SK-N-SH (cell line): ENCODE data around the gene PTN. TPM values are rescaled to one million over a fixed set of nuclear protein-coding genes. Genes with fewer than 3 reads are reported as not detected.

Source experiments
- CTCF ChIA-PET: fragments of 300-600, 350-600 bp; formaldehyde crosslinking; extraction: SDS; loops from one replicate; lab custom pipeline; 2021; lab: Yijun Ruan, JAX
- POLR2A ChIA-PET: fragments of 350-600 bp; sonication (Branson Sonifier 250); formaldehyde crosslinking; extraction: SDS; loops from one replicate; lab custom pipeline; 2020; ENCODE audit warnings: antibody characterized with exemption, inconsistent platforms; lab: Yijun Ruan, JAX
- DNase-seq: peaks from one replicate; pipeline ENCODE4 v3.0.0; 2012
- H2AFZ ChIP-seq: fragments of 200-600 bp; sonication (generic); 2 replicates; pipeline ENCODE4 v1.8.1; 2016; ENCODE audit warnings: antibody characterized with exemption, mild to moderate bottlenecking, low read depth
- H3F3A ChIP-seq: fragments of 200-600 bp; sonication (generic); replicated peaks from 2 replicates; pipeline ENCODE3; 2016; ENCODE audit warnings: antibody characterized with exemption, mild to moderate bottlenecking; ENCODE audit not compliant: insufficient read depth
- H3K27ac ChIP-seq, 2 experiments: fragments of 200-500 bp in 1 of 2; fragments of 200-600 bp in 1 of 2; sonication (Bioruptor generic) in 1 of 2; sonication (generic), shearing (Covaris generic) in 1 of 2; 2 replicates each; pipeline versions ENCODE4 v1.5.1 to v1.6.1; 2014 to 2016; ENCODE audit warnings: low read depth in 2 of 2, inconsistent platforms in 1 of 2, low read length in 1 of 2, mild to moderate bottlenecking in 1 of 2, mixed read lengths in 1 of 2
- H3K27me3 ChIP-seq: fragments of 200-600 bp; sonication (generic), shearing (Covaris generic); 2 replicates; pipeline ENCODE4 v1.6.1; 2016; ENCODE audit warnings: mixed run types; ENCODE audit not compliant: insufficient read depth
- H3K36me3 ChIP-seq, 2 experiments: fragments of 200-500 bp in 1 of 2; fragments of 200-600 bp in 1 of 2; sonication (Bioruptor generic) in 1 of 2; sonication (generic) in 1 of 2; replicated peaks in 1 of 2; 2 replicates each; pipeline versions ENCODE3 to v1.5.1; 2014 to 2016; ENCODE audit warnings: low read length in 1 of 2, mild to moderate bottlenecking in 1 of 2; ENCODE audit not compliant: insufficient read depth in 2 of 2, control insufficient read depth in 1 of 2
- H3K4me1 ChIP-seq, 2 experiments: fragments of 200-500 bp in 1 of 2; fragments of 200-600 bp in 1 of 2; sonication (Bioruptor generic) in 1 of 2; sonication (generic), shearing (Covaris generic) in 1 of 2; 2 replicates each; pipeline versions ENCODE4 v1.5.1 to v1.6.1; 2014 to 2016; ENCODE audit warnings: low read depth in 1 of 2, low read length in 1 of 2, mixed run types in 1 of 2; ENCODE audit not compliant: insufficient read depth in 2 of 2, control insufficient read depth in 1 of 2
- H3K4me2 ChIP-seq: fragments of 200-600 bp; sonication (generic), shearing (Covaris generic); 2 replicates; pipeline ENCODE4 v1.6.1; 2017; ENCODE audit warnings: mixed run types
- H3K4me3 ChIP-seq, 2 experiments: fragments of 200-500 bp in 1 of 2; fragments of 200-600 bp in 1 of 2; sonication (Bioruptor generic) in 1 of 2; sonication (generic), shearing (Covaris generic) in 1 of 2; 2 replicates each; pipeline versions ENCODE4 v1.5.1 to v1.8.1; 2014 to 2016; ENCODE audit warnings: low read depth in 2 of 2, inconsistent platforms in 1 of 2, low read length in 1 of 2, mild to moderate bottlenecking in 1 of 2, mixed read lengths in 1 of 2, moderate library complexity in 1 of 2
- H3K79me2 ChIP-seq: fragments of 200-600 bp; sonication (generic); 2 replicates; pipeline ENCODE4 v1.8.1; 2017; ENCODE audit warnings: mild to moderate bottlenecking; ENCODE audit not compliant: insufficient read depth
- H3K9ac ChIP-seq: fragments of 200-600 bp; sonication (generic); 2 replicates; pipeline ENCODE4 v1.6.1; 2017; ENCODE audit warnings: mixed run types
- H3K9me2 ChIP-seq: fragments of 200-600 bp; sonication (generic); 2 replicates; pipeline ENCODE4 v1.6.1; 2017; ENCODE audit warnings: mixed run types
- H3K9me3 ChIP-seq: fragments of 200-600 bp; sonication (generic); 2 replicates; pipeline ENCODE4 v1.6.1; 2017; ENCODE audit warnings: mixed run types, mild to moderate bottlenecking, moderate library complexity
- H4K20me1 ChIP-seq: fragments of 200-600 bp; sonication (generic); 2 replicates; pipeline ENCODE4 v1.6.1; 2017; ENCODE audit warnings: mild to moderate bottlenecking, mixed run types; ENCODE audit not compliant: insufficient read depth
- ELF1 ChIP-seq: IDR thresholded peaks from 2 replicates; pipeline ENCODE4 v1.4.0; 2012
- EZH2phosphoT487 ChIP-seq: fragments of 200-600 bp; sonication (generic); IDR thresholded peaks from 2 replicates; pipeline ENCODE4 v1.6.1; 2017; ENCODE audit warnings: low read depth, mixed run types, mild to moderate bottlenecking, antibody characterized with exemption, moderate library complexity, borderline replicate concordance
- GATA2 ChIP-seq: sonication (generic); formaldehyde crosslinking; IDR thresholded peaks from 2 replicates; pipeline ENCODE4 v1.5.0; 2020; ENCODE audit warnings: mild to moderate bottlenecking, missing genetic modification reagents
- SIN3A ChIP-seq: IDR thresholded peaks from 2 replicates; pipeline ENCODE4 v1.6.1; 2012; ENCODE audit warnings: low read depth, mild to moderate bottlenecking, low read length, moderate library complexity, borderline replicate concordance
- TAF1 ChIP-seq: IDR thresholded peaks from 2 replicates; pipeline ENCODE4 v1.6.1; 2012; ENCODE audit warnings: low read depth, mild to moderate bottlenecking, low read length, moderate library complexity, borderline replicate concordance
- WGBS: methylation state at CpG from one replicate; pipeline ENCODE4 v1.1.6; 2017; ENCODE audit warnings: low lambda C conversion rate; 5-methylcytosine and 5-hydroxymethylcytosine counted together
- polyA plus RNA-seq, 3 experiments: library from polyadenylated mRNA; depleted of rRNA; stranded (reverse); fragments of >200 nt; gene quantifications; 2 replicates each; pipeline ENCODE4 v1.2.3, GENCODE V29; 2012
- TF ChIP-seq, protein P1 (sequence below): IDR thresholded peaks from 2 replicates; pipeline ENCODE4 v1.4.0; 2012; ENCODE audit warnings: low read depth, borderline replicate concordance
- TF ChIP-seq, protein P2 (sequence below): IDR thresholded peaks from 2 replicates; pipeline ENCODE4 v1.6.1; 2012; ENCODE audit warnings: mild to moderate bottlenecking, low read depth, low read length, moderate library complexity
- TF ChIP-seq, protein P3 (sequence below): IDR thresholded peaks from 2 replicates; pipeline ENCODE4; 2012

Gene PTN
- polyA plus RNA-seq, 1 of the 3 experiments (the other 2 are of a cell fraction) = 23.7 TPM

DNA sequence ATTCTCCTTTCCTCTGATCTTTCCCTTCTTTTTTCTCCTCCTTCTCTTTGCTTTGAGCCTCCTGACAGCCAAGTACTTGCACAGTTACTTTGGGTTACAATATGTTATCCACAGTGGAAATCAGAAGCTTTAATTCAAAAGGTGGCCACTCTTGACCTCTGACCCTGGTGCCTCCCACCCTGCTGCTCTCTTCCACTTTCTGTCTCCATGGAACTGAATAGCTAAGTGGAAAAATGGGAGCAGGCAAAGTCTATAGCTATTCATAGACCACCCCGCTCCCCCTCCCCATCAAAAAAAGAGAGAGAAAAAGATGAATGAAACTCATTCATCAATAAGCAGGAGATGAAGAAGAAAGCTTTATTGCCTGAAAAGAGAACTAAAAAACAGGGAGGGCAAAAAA, 39.4 kb downstream of the PTN start (continued):
- TF ChIP-seq, protein P1, sequence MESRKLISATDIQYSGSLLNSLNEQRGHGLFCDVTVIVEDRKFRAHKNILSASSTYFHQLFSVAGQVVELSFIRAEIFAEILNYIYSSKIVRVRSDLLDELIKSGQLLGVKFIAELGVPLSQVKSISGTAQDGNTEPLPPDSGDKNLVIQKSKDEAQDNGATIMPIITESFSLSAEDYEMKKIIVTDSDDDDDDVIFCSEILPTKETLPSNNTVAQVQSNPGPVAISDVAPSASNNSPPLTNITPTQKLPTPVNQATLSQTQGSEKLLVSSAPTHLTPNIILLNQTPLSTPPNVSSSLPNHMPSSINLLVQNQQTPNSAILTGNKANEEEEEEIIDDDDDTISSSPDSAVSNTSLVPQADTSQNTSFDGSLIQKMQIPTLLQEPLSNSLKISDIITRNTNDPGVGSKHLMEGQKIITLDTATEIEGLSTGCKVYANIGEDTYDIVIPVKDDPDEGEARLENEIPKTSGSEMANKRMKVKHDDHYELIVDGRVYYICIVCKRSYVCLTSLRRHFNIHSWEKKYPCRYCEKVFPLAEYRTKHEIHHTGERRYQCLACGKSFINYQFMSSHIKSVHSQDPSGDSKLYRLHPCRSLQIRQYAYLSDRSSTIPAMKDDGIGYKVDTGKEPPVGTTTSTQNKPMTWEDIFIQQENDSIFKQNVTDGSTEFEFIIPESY = no peak
- TF ChIP-seq GATA2 (no peak), ELF1 (no peak)
- TF ChIP-seq, protein P2, sequence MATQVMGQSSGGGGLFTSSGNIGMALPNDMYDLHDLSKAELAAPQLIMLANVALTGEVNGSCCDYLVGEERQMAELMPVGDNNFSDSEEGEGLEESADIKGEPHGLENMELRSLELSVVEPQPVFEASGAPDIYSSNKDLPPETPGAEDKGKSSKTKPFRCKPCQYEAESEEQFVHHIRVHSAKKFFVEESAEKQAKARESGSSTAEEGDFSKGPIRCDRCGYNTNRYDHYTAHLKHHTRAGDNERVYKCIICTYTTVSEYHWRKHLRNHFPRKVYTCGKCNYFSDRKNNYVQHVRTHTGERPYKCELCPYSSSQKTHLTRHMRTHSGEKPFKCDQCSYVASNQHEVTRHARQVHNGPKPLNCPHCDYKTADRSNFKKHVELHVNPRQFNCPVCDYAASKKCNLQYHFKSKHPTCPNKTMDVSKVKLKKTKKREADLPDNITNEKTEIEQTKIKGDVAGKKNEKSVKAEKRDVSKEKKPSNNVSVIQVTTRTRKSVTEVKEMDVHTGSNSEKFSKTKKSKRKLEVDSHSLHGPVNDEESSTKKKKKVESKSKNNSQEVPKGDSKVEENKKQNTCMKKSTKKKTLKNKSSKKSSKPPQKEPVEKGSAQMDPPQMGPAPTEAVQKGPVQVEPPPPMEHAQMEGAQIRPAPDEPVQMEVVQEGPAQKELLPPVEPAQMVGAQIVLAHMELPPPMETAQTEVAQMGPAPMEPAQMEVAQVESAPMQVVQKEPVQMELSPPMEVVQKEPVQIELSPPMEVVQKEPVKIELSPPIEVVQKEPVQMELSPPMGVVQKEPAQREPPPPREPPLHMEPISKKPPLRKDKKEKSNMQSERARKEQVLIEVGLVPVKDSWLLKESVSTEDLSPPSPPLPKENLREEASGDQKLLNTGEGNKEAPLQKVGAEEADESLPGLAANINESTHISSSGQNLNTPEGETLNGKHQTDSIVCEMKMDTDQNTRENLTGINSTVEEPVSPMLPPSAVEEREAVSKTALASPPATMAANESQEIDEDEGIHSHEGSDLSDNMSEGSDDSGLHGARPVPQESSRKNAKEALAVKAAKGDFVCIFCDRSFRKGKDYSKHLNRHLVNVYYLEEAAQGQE = no peak

DNA sequence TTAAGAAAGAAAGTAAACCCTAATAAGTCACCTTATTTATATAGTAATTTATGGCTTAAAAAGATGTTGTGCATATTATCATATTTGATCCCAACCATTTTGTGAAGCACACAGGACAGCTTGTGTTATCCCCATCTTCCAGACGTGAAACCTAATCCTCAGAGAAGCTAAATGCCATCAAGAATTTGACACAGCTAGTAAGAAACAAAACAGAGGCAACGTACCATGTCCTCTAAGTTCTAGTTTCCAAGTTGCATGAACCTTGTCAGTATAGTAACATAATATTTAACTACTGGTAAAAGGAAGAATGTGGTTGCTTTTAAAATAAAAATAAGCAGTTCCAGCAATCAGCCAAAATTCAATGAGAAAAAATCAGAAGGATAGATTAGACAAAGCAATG, 41.5 kb downstream of the PTN start:
- peaks cover 0 to 8% of the 10 kb centered on the region in 2 experiments; a peak in 2 of 4 replicates for H3K4me1 ChIP-seq
- ChIA-PET POLR2A (no interaction called here), CTCF (interaction anchor here (1.5 to 1.9 kb wide), 3 partner anchors 13 to 133 kb away, joined by 4 to 5 read pairs (median 5); no protein-coding TSS in a partner anchor)
- H3F3A ChIP-seq = no peaks in the 10 kb centered on the region
- no peak for DNase-seq
- no peaks in the 10 kb centered on the region for H4K20me1 ChIP-seq
- no peak overlapping the region; a peak in 1 of 4 replicates for H3K27ac ChIP-seq
- no peaks in the 10 kb centered on the region for H3K36me3 ChIP-seq
- WGBS = 45% methylated on average over 2 of the region's 2 CpGs
- H3K9ac ChIP-seq = no peak overlapping the region
- TF ChIP-seq SIN3A (no peak), TAF1 (no peak), EZH2phosphoT487 (no peak)
- TF ChIP-seq, protein P3, sequence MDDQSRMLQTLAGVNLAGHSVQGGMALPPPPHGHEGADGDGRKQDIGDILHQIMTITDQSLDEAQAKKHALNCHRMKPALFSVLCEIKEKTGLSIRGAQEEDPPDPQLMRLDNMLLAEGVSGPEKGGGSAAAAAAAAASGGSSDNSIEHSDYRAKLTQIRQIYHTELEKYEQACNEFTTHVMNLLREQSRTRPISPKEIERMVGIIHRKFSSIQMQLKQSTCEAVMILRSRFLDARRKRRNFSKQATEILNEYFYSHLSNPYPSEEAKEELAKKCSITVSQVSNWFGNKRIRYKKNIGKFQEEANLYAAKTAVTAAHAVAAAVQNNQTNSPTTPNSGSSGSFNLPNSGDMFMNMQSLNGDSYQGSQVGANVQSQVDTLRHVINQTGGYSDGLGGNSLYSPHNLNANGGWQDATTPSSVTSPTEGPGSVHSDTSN = no peak
- no peaks in the 10 kb centered on the region for H3K27me3 ChIP-seq
- H3K4me3 ChIP-seq = no peak overlapping the region
- H3K79me2 ChIP-seq = no peaks in the 10 kb centered on the region
- no peaks in the 10 kb centered on the region for H3K9me2 ChIP-seq
- H3K4me2 ChIP-seq = no peak overlapping the region
- H3K9me3 ChIP-seq = no peaks in the 10 kb centered on the region
- no peak overlapping the region for H2AFZ ChIP-seq
